HEK293 (cell line): ENCODE measurements around the gene SMARCA1.
"Not testable (repeated sequence)": the region's sequence is repeated elsewhere in the genome, so short reads cannot be mapped to it uniquely, and the experiment has no call there.

Source experiments
- CTCF ChIA-PET: fragments of 350-600 bp; formaldehyde crosslinking; extraction: SDS; loops from one replicate; lab custom pipeline; 2021; ENCODE audit warnings: antibody characterized with exemption; lab: Yijun Ruan, JAX
- POLR2A ChIA-PET: fragments of 300-600 bp; formaldehyde crosslinking; extraction: SDS; loops from one replicate; lab custom pipeline; 2020; ENCODE audit warnings: antibody characterized with exemption, inconsistent platforms; lab: Yijun Ruan, JAX
- H3K27ac ChIP-seq: fragments of 200-500 bp; sonication (Bioruptor generic); 2 replicates; pipeline ENCODE4 v1.5.1; 2014; ENCODE audit warnings: low read depth, low read length, control low read depth, inconsistent platforms; ENCODE audit errors: extremely low read depth
- H3K36me3 ChIP-seq, 2 experiments: fragments of 200-500 bp in 1 of 2; sonication (Bioruptor generic) in 1 of 2; 1 replicate in 1 of 2; 2 replicates in 1 of 2; pipeline ENCODE4 v1.5.1; 2014 to 2017; ENCODE audit warnings: inconsistent platforms in 2 of 2, low read length in 2 of 2; ENCODE audit not compliant: control insufficient read depth in 2 of 2, insufficient read depth in 1 of 2
- H3K4me1 ChIP-seq: fragments of 200-500 bp; sonication (Bioruptor generic); 2 replicates; pipeline ENCODE4 v1.5.1; 2014; ENCODE audit warnings: mild to moderate bottlenecking, low read length, inconsistent platforms; ENCODE audit not compliant: control insufficient read depth, insufficient read depth
- H3K4me3 ChIP-seq: 2 replicates; pipeline ENCODE4 v1.5.1; 2011; ENCODE audit warnings: low read depth, mild to moderate bottlenecking, control low read depth, low read length, moderate library complexity
- H3K9me3 ChIP-seq: fragments of 200-500 bp; sonication (Bioruptor generic); 2 replicates; pipeline ENCODE4 v1.5.1; 2014; ENCODE audit warnings: low read depth, low read length, inconsistent platforms; ENCODE audit not compliant: control insufficient read depth, insufficient read depth
- RBAK ChIP-seq: fragments of 450-650 bp; formaldehyde crosslinking; IDR thresholded peaks from 2 replicates; pipeline ENCODE4 v1.5.1; 2016; ENCODE audit warnings: missing biosample characterization, missing genetic modification characterization
- SP3 ChIP-seq: fragments of 450-650 bp; formaldehyde crosslinking; IDR thresholded peaks from 2 replicates; pipeline ENCODE4 v1.5.1; 2016; ENCODE audit warnings: missing biosample characterization, missing genetic modification characterization
- ZNF121 ChIP-seq: fragments of 450-650 bp; formaldehyde crosslinking; IDR thresholded peaks from 2 replicates; pipeline ENCODE4 v1.5.1; 2016; ENCODE audit warnings: missing biosample characterization, missing genetic modification characterization
- ZNF140 ChIP-seq: fragments of 450-650 bp; formaldehyde crosslinking; IDR thresholded peaks from 2 replicates; pipeline ENCODE4 v1.5.1; 2016; ENCODE audit warnings: missing biosample characterization, missing genetic modification characterization
- ZNF19 ChIP-seq: fragments of 450-650 bp; formaldehyde crosslinking; IDR thresholded peaks from 2 replicates; pipeline ENCODE4; 2016; ENCODE audit warnings: missing biosample characterization, missing genetic modification characterization, low read depth
- ZNF266 ChIP-seq: fragments of 450-650 bp; formaldehyde crosslinking; IDR thresholded peaks from 2 replicates; pipeline ENCODE4 v1.5.1; 2016; ENCODE audit warnings: missing biosample characterization, missing genetic modification characterization, low read depth
- ZNF354C ChIP-seq: fragments of 450-650 bp; formaldehyde crosslinking; IDR thresholded peaks from 2 replicates; pipeline ENCODE4 v1.5.1; 2016; ENCODE audit warnings: missing biosample characterization, missing genetic modification characterization, low read depth, borderline replicate concordance
- ZNF394 ChIP-seq: fragments of 450-650 bp; formaldehyde crosslinking; IDR thresholded peaks from 2 replicates; pipeline ENCODE4 v1.5.1; 2016; ENCODE audit warnings: missing biosample characterization, missing genetic modification characterization, mild to moderate bottlenecking, moderate library complexity, borderline replicate concordance
- ZNF501 ChIP-seq: fragments of 450-650 bp; formaldehyde crosslinking; IDR thresholded peaks from 2 replicates; pipeline ENCODE4 v1.5.1; 2016; ENCODE audit warnings: missing biosample characterization, missing genetic modification characterization
- ZNF514 ChIP-seq: fragments of 450-650 bp; formaldehyde crosslinking; IDR thresholded peaks from 2 replicates; pipeline ENCODE4 v1.5.1; 2016; ENCODE audit warnings: missing biosample characterization, missing genetic modification characterization
- ZNF529 ChIP-seq: fragments of 450-650 bp; formaldehyde crosslinking; IDR thresholded peaks from 2 replicates; pipeline ENCODE4 v1.5.1; 2017; ENCODE audit warnings: missing genetic modification characterization, missing biosample characterization; ENCODE audit not compliant: insufficient replicate concordance
- ZNF530 ChIP-seq: fragments of 450-650 bp; formaldehyde crosslinking; IDR thresholded peaks from 2 replicates; pipeline ENCODE4 v1.5.1; 2016; ENCODE audit warnings: low read depth, missing biosample characterization, missing genetic modification characterization
- ZNF558 ChIP-seq: fragments of 450-650 bp; formaldehyde crosslinking; IDR thresholded peaks from 2 replicates; pipeline ENCODE4 v1.5.1; 2016; ENCODE audit warnings: missing biosample characterization, missing genetic modification characterization
- ZNF623 ChIP-seq: fragments of 450-650 bp; formaldehyde crosslinking; IDR thresholded peaks from 2 replicates; pipeline ENCODE4 v1.5.1; 2016; ENCODE audit warnings: missing biosample characterization, missing genetic modification characterization
- ZNF629 ChIP-seq: fragments of 450-650 bp; formaldehyde crosslinking; IDR thresholded peaks from 2 replicates; pipeline ENCODE4 v1.5.1; 2017; ENCODE audit warnings: missing biosample characterization, missing genetic modification characterization
- ZNF654 ChIP-seq: fragments of 450-650 bp; formaldehyde crosslinking; IDR thresholded peaks from 2 replicates; pipeline ENCODE4 v1.5.1; 2016; ENCODE audit warnings: low read depth, missing biosample characterization, missing genetic modification characterization
- ZNF664 ChIP-seq: fragments of 450-650 bp; formaldehyde crosslinking; IDR thresholded peaks from 2 replicates; pipeline ENCODE4 v1.5.1; 2016; ENCODE audit warnings: missing biosample characterization, missing genetic modification characterization
- ZNF776 ChIP-seq: fragments of 450-650 bp; formaldehyde crosslinking; IDR thresholded peaks from 2 replicates; pipeline ENCODE4 v1.5.0; 2017; ENCODE audit warnings: missing biosample characterization, missing genetic modification characterization, borderline replicate concordance
- TF ChIP-seq, protein P1 (sequence below): fragments of 450-650 bp; formaldehyde crosslinking; IDR thresholded peaks from 2 replicates; pipeline ENCODE4 v1.5.1; 2017; ENCODE audit warnings: missing biosample characterization, missing genetic modification characterization
- TF ChIP-seq, protein P2 (sequence below): fragments of 450-650 bp; formaldehyde crosslinking; IDR thresholded peaks from 2 replicates; pipeline ENCODE4 v1.5.1; 2017; ENCODE audit warnings: missing biosample characterization, missing genetic modification characterization
- TF ChIP-seq, protein P3 (sequence below): fragments of 450-650 bp; formaldehyde crosslinking; IDR thresholded peaks from 2 replicates; pipeline ENCODE4; 2016; ENCODE audit warnings: missing biosample characterization, missing genetic modification characterization
- TF ChIP-seq, protein P4 (sequence below): fragments of 450-650 bp; formaldehyde crosslinking; IDR thresholded peaks from 2 replicates; pipeline ENCODE4 v1.5.1; 2016; ENCODE audit warnings: missing biosample characterization, missing genetic modification characterization
- TF ChIP-seq, protein P5 (sequence below): fragments of 450-650 bp; formaldehyde crosslinking; IDR thresholded peaks from 2 replicates; pipeline ENCODE4 v1.5.1; 2016; ENCODE audit warnings: missing biosample characterization, missing genetic modification characterization
- TF ChIP-seq, protein P6 (sequence below): fragments of 450-650 bp; formaldehyde crosslinking; IDR thresholded peaks from 2 replicates; pipeline ENCODE4 v1.5.1; 2016; ENCODE audit warnings: missing biosample characterization, missing genetic modification characterization

The SMARCA1 gene

DNA sequence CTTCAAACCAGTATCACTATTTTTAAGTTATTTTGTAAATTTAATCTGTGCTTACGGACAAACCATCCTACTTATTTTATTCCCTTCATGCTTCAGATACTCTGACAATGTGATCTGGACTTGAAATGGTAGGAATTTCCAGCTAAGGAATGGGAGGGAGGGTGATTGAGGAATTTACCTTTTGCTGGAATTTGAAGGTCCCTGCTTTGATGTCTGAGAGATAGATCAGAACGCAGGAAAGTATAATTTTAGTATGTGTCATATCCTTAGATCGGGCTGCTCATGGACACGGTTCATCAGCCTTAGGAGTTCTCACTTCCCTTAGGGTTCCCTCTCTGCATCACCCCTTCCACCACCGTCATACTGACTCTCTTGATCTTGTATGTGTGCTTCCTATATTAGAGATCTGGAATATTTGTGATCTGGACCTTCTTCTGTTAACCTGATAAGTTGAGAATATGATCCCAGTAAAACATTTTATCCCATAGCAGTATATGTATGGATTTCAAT is 33.6 kb upstream of the SMARCA1 start:
- POLR2A ChIA-PET = no interaction called here
- CTCF ChIA-PET = no interaction called here
- Histone ChIP-seq H3K27ac (no peak overlapping the region), H3K4me3 (no peak overlapping the region), H3K36me3 (peaks cover 14 to 73% of the 10 kb centered on the region in 2 experiments), H3K4me1 (no peaks in the 10 kb centered on the region), H3K9me3 (no peaks in the 10 kb centered on the region)
- no peak for TF ChIP-seq ZNF514 (tag by site-specific recombination)
- TF ChIP-seq, protein P1, sequence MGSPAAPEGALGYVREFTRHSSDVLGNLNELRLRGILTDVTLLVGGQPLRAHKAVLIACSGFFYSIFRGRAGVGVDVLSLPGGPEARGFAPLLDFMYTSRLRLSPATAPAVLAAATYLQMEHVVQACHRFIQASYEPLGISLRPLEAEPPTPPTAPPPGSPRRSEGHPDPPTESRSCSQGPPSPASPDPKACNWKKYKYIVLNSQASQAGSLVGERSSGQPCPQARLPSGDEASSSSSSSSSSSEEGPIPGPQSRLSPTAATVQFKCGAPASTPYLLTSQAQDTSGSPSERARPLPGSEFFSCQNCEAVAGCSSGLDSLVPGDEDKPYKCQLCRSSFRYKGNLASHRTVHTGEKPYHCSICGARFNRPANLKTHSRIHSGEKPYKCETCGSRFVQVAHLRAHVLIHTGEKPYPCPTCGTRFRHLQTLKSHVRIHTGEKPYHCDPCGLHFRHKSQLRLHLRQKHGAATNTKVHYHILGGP (tag by site-specific recombination) = no peak
- TF ChIP-seq, protein P2, sequence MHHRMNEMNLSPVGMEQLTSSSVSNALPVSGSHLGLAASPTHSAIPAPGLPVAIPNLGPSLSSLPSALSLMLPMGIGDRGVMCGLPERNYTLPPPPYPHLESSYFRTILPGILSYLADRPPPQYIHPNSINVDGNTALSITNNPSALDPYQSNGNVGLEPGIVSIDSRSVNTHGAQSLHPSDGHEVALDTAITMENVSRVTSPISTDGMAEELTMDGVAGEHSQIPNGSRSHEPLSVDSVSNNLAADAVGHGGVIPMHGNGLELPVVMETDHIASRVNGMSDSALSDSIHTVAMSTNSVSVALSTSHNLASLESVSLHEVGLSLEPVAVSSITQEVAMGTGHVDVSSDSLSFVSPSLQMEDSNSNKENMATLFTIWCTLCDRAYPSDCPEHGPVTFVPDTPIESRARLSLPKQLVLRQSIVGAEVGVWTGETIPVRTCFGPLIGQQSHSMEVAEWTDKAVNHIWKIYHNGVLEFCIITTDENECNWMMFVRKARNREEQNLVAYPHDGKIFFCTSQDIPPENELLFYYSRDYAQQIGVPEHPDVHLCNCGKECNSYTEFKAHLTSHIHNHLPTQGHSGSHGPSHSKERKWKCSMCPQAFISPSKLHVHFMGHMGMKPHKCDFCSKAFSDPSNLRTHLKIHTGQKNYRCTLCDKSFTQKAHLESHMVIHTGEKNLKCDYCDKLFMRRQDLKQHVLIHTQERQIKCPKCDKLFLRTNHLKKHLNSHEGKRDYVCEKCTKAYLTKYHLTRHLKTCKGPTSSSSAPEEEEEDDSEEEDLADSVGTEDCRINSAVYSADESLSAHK (tag by site-specific recombination) = no peak
- TF ChIP-seq ZNF776 (tag by site-specific recombination) = no peak
- TF ChIP-seq, protein P3, sequence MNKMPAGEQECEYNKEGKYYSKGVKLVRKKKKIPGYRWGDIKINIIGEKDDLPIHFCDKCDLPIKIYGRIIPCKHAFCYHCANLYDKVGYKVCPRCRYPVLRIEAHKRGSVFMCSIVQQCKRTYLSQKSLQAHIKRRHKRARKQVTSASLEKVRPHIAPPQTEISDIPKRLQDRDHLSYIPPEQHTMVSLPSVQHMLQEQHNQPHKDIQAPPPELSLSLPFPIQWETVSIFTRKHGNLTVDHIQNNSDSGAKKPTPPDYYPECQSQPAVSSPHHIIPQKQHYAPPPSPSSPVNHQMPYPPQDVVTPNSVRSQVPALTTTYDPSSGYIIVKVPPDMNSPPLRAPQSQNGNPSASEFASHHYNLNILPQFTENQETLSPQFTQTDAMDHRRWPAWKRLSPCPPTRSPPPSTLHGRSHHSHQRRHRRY = no peak

DNA sequence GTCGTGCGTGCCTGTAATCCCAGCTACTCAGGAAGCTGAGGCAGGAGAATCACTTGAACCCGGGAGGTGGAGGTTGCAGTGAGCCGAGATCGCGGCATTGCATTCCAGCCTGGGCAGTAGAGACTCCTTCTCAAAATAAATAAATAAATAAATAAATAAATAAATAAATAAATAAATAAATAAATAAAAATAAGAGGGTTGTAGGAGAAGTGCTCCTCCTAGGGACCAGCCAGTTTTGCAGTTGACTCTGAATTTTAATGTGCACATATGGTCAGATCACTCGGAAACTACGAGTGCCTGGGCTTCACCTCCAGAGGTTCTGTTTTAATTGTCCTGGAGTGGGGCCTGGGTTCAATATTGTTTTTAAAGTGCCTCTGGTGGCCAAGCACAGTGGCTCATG is 31.5 kb upstream of the SMARCA1 start:
- POLR2A ChIA-PET, H3K4me1 ChIP-seq, H3K9me3 ChIP-seq, H3K4me3 ChIP-seq, H3K27ac ChIP-seq: not testable (repeated sequence)
- CTCF ChIA-PET = interaction anchor here (0.7 kb wide), 2 partner anchors 239 to 1362 kb away, joined by 3 to 5 read pairs; no protein-coding TSS in a partner anchor
- H3K36me3 ChIP-seq = peaks cover 18 to 54% of the 10 kb centered on the region in 2 experiments
- TF ChIP-seq ZNF266 (tag by site-specific recombination) = peak; percentile 85
- TF ChIP-seq ZNF664 = peak; percentile 81; the same call in 1 of the 2 replicates
- TF ChIP-seq ZNF501 (tag by site-specific recombination) = peak; percentile 84; the same call in 1 of the 2 replicates
- peak; percentile 63; the same call in 1 of the 2 replicates for TF ChIP-seq ZNF19
- 0 out of 2 replicates have a peak, but pooled peaks have one; percentile 31 for TF ChIP-seq ZNF530 (tag by site-specific recombination)
- peak; percentile 88 for TF ChIP-seq ZNF558 (tag by site-specific recombination)
- TF ChIP-seq, protein P4, sequence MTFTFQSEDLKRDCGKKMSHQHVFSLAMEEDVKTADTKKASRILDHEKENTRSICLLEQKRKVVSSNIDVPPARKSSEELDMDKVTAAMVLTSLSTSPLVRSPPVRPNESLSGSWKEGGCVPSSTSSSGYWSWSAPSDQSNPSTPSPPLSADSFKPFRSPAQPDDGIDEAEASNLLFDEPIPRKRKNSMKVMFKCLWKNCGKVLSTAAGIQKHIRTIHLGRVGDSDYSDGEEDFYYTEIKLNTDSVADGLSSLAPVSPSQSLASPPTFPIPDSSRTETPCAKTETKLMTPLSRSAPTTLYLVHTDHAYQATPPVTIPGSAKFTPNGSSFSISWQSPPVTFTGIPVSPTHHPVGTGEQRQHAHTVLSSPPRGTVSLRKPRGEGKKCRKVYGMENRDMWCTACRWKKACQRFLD (tag by site-specific recombination) = peak; percentile 52; the same call in 1 of the 2 replicates
- TF ChIP-seq ZNF623 (tag by site-specific recombination) = peak; percentile 84
- peak; percentile 19; the same call in 1 of the 2 replicates for TF ChIP-seq RBAK (tag by site-specific recombination)
- TF ChIP-seq, protein P5, sequence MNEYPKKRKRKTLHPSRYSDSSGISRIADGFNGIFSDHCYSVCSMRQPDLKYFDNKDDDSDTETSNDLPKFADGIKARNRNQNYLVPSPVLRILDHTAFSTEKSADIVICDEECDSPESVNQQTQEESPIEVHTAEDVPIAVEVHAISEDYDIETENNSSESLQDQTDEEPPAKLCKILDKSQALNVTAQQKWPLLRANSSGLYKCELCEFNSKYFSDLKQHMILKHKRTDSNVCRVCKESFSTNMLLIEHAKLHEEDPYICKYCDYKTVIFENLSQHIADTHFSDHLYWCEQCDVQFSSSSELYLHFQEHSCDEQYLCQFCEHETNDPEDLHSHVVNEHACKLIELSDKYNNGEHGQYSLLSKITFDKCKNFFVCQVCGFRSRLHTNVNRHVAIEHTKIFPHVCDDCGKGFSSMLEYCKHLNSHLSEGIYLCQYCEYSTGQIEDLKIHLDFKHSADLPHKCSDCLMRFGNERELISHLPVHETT = peak; percentile 57; the same call in 1 of the 2 replicates
- TF ChIP-seq ZNF394 = peak; percentile 98
- TF ChIP-seq ZNF121 (tag by site-specific recombination) = peak; percentile 39; the same call in 1 of the 2 replicates
- TF ChIP-seq ZNF654 (tag by site-specific recombination) = peak; percentile 55
- TF ChIP-seq ZNF529 (tag by site-specific recombination) = peak; percentile 69
- TF ChIP-seq ZNF629 (tag by site-specific recombination) = peak; percentile 62
- TF ChIP-seq, protein P6, sequence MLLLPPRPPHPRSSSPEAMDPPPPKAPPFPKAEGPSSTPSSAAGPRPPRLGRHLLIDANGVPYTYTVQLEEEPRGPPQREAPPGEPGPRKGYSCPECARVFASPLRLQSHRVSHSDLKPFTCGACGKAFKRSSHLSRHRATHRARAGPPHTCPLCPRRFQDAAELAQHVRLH (tag by site-specific recombination) = peak; percentile 49; the same call in 1 of the 2 replicates
- TF ChIP-seq SP3 (tag by site-specific recombination) = peak; percentile 19; the same call in 1 of the 2 replicates
- 0 out of 2 replicates have a peak, but pooled peaks have one; percentile 53 for TF ChIP-seq ZNF354C
- TF ChIP-seq ZNF140 (tag by site-specific recombination) = peak; percentile 95
